Stimulated activated CD8-positive, alpha-beta memory T cell treated with anti-CD3 and anti-CD28 coated beads, Interleukin-2, amount 100 ng/mL, for 48 hours (primary cell): ENCODE measurements around the gene PTPRE.
"Not testable (repeated sequence)": the region's sequence is repeated elsewhere in the genome, so short reads cannot be mapped to it uniquely, and the experiment has no call there.

Experiments
- DNase-seq, 2 donors: peaks; one replicate each; pipeline ENCODE4 v3.0.0-alpha.2; 2020; ENCODE audit warnings: low read depth in 2 of 2

PTPRE gene

GRCh38 chr10:127979045-127979444 is 72.1 kb downstream of the PTPRE start:
- no peak for DNase-seq

- no peak for DNase-seq
Measured at GRCh38 chr10:127979566-127979965, 72.7 kb downstream of the PTPRE start.

- DNase-seq: no peak
Measured at GRCh38 chr10:127980898-127981297, 74.0 kb downstream of the PTPRE start.

GRCh38 chr10:127982601-127983000 is 75.7 kb downstream of the PTPRE start:
- no peak for DNase-seq

- DNase-seq: no peak
Measured at GRCh38 chr10:127983344-127984100, 76.6 kb downstream of the PTPRE start.

DNA sequence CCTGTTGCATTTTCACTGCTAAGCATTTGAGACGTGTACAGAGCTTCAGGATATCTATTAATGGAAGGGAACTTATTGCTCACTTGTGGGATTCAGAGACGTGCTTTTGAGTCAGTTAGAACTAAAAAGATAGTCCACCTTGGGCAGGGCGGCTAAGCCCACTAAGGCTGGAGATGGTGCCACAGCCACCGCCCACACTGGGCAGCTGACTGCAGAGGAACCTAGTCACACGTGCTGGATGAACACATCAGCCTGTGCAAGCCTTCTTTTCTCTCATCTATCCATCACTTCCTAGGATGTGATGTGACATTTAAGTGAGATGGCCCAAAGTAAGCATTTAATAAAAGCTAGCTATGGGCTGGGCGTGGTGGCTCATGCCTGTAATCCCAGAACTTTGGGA is 78.0 kb downstream of the PTPRE start:
- no peak for DNase-seq

DNA sequence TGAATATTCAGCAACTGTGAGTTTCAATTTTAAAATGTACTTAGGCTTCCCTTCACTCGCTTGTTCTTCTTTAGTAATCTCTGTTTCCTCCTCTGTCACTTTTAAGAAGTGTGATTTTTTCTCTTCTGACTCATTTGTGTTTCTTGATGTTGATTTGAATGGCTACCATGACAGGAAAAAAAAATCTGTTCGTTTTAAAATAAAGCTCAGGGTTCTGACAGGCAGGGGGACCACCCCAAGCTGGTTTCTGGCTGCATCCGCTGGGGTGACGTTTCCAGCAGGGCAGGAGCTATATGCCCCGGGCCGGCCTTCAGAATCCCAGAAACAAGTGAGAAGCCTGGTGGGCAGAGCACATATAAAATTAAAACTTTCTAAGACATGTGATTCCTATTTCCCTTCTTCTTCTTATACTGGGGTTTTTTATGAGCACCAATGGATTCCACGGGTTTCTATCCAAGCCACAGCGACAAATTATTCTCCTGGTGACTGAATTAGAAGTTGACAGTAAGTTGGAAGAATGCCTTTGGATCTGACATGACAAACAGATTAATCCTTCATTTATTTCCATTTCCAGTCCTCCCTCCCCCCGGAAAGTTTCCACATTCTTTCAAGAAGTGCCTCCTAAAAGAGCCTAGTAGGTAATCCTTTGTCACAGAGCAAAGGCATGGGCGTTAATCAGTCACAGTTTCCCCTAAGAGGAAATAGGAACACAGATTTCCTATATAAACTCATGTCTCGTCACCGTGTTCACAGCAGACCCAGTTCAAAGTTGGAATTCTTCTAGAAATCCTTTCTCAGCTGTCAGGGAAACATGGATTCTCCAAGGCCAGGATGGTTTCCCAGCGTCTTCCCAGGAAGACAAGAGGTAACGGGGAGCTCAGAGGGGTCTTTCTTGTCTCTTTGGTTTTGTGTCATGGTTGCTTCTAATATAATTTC is 79.9 kb downstream of the PTPRE start:
- DNase-seq: no peak

DNA sequence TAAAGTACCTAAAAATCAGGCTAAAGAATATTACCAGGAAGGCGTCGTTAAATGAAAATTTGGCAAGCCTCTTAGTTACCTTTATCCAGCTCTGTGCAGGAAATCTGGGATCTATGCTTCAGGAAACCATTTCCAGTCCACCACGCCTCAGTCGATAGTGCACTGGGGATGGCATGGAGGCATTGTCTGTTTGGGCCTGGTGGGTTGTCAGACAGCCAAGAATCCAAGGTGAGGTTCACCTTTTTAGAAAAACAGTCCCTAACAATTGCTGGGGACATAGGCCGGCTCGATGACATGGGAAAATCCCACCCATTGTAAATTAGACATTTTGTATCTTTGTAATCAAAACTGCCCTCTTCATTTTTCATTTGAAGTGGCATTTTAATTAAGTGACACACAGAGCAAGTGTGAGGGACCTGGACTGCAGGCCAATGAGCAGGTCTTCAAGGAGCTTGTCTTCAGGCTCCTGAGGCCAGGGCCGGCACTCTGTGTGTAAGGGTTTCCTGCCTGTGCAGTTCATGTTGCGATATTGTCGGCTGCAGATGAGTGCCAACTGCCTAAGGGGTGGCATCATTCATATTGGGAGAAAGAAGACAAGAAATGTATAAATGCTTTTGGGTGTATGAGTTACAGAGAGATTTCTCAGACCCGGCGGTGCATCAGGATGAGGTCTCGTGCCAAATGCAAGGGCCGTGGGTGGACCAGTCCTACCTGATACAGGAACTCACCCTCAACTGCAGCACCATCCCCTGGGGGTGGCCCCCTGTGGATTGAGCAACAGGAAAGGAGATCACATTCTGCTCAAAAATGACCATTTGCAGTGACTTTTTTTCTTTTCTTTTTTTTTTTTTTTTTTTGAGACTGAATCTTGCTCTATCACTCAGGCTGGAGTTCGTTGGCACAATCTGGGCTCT is 80.8 kb downstream of the PTPRE start:
- DNase-seq: no peak

DNA sequence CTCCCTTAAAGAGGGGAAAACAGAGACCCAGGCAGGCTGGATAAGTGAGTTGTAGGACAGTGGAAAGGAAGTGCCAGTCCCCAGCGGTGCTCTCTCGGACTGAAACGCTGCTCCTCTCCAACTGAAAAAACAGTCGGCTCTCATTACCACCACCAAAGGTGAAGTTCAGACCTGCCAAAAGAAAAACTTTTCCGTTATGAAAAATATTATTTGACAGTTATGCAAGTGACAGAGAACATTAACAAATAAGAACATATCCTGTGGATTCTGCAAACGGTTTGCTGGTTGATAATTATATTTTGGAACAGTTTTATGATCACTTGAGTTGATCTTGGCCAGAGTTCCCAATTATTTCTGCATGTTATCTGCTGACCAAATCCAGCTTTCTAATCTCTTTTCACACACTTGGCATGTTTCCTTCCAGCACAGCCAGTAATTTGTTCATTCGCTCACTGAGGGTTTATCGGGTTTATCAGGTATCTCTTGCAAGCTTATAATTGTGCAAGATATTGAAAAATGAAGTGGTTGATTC is 82.6 kb downstream of the PTPRE start:
- no peak for DNase-seq

GRCh38 chr10:127990132-127990788 is 83.4 kb downstream of the PTPRE start:
- not testable (repeated sequence) for DNase-seq

- peak; percentile 31 to 35 for DNase-seq
Measured at GRCh38 chr10:127990846-127991542, 84.1 kb downstream of the PTPRE start.

- DNase-seq: no peak
Measured at GRCh38 chr10:127991543-127992255, 84.8 kb downstream of the PTPRE start.

DNA sequence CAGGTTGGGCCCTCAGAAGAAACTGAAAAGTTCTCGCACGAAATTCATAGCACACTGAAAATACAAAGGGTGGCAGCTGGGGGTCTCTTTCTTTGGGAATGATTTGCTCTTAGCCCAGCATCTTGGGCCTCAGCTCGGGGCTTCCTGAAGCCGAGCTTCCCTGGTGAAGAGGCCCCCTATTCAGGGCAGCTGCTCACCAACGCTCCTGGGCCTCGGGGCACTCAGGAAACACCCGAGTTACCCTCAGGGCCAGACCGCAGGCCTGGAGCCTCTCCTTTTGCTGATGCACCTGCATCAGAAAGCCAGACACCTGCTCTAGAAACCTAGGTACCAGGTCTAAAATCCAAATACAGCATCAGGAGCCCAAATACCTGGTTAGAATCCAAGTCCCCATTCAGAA is 85.5 kb downstream of the PTPRE start:
- no peak for DNase-seq

- no peak for DNase-seq
Measured at GRCh38 chr10:127993056-127993690, 86.3 kb downstream of the PTPRE start.

DNA sequence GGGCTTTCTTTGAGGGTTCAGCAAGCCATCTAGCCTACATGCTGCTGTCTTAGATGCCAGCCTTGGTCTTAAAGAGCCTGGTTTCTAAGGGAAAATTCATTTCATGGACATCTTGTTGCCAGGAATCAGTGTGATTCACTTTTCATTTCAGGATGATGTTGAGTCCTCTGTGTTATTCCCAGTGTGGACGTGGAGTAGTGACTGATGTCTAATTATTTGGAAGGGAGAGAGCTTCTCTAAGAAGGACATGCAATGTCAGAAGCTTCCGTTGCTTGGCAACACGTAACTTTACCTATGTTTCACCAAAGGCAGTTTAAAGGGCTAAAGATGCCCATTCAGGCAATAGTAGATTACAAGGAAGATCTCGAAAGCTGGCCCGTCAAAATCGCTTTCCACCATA is 89.0 kb downstream of the PTPRE start:
- no peak for DNase-seq

GRCh38 chr10:127996586-127996985 is 89.7 kb downstream of the PTPRE start:
- no peak for DNase-seq

GRCh38 chr10:127997271-127997670 is 90.4 kb downstream of the PTPRE start:
- no peak for DNase-seq

DNA sequence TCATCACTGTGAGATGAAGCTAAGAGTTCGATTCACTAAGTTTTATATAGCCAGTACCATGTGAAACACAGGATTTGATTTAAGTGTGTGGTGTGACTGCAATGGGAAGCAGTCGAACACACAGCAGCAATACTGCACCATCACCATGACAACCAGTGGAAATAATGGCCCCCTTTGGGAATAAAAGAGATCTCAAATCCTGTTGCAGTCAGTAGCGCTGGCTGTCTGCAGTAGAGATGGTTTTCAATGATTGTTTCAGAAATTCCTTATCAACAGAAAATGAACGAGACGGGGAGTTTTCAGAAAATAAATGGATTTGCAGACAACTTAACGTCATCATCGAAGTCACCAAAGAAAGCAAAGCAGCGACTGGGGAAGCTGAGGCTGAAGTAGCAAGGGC is 91.0 kb downstream of the PTPRE start:
- DNase-seq: no peak

GRCh38 chr10:127998501-127999144 is 91.7 kb downstream of the PTPRE start:
- DNase-seq: no peak
